ENCODE data around the gene HIRIP3.

The HIRIP3 gene

DNA sequence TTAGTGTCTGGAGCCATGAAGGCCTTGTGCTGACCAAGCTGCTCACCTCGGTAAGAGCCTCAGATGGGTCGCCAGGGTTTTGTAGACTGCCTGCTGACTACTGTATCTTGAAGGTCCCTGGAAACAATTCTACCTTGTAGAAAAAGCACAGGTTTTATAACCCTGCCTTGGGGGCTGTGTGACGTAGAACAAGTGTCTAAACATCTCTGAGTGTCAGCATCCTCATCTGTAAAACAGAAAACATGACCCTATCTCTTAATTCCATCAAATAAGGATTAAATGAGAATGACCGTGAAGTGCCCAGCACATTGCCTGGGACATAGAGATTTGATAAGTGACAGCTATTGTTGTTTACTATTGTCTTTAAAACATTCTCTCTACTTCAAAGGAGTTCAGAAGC lies 27.2 kb downstream of the HIRIP3 start:
- TF ChIP-seq EZH2phosphoT487 (IDR thresholded peaks at IDR 0.05; ENCODE audit: borderline replicate concordance, low read length), result no peak
- TF ChIP-seq, protein P1, sequence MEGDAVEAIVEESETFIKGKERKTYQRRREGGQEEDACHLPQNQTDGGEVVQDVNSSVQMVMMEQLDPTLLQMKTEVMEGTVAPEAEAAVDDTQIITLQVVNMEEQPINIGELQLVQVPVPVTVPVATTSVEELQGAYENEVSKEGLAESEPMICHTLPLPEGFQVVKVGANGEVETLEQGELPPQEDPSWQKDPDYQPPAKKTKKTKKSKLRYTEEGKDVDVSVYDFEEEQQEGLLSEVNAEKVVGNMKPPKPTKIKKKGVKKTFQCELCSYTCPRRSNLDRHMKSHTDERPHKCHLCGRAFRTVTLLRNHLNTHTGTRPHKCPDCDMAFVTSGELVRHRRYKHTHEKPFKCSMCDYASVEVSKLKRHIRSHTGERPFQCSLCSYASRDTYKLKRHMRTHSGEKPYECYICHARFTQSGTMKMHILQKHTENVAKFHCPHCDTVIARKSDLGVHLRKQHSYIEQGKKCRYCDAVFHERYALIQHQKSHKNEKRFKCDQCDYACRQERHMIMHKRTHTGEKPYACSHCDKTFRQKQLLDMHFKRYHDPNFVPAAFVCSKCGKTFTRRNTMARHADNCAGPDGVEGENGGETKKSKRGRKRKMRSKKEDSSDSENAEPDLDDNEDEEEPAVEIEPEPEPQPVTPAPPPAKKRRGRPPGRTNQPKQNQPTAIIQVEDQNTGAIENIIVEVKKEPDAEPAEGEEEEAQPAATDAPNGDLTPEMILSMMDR (IDR thresholded peaks at IDR 0.05; ENCODE audit: low read depth, low read length, poor library complexity, severe bottlenecking), result no peak
- Histone ChIP-seq H3K9me2 (replicated peaks; ENCODE audit: control insufficient read depth, low read length) (no peaks in the 10 kb centered on the region), H3K4me2 (ENCODE audit: low read length) (no peak overlapping the region), H3K27ac (ENCODE audit: low read depth, low read length) (no peak overlapping the region), H4K20me1 (ENCODE audit: control insufficient read depth, insufficient read depth, low read depth, low read length) (no peaks in the 10 kb centered on the region), H3K27me3 (ENCODE audit: control insufficient read depth, low read length) (no peaks in the 10 kb centered on the region), H3K36me3 (ENCODE audit: control insufficient read depth, low read length) (peaks cover 27% of the 10 kb centered on the region), H3K79me2 (ENCODE audit: control insufficient read depth, low read length) (no peaks in the 10 kb centered on the region), H3K4me1 (ENCODE audit: control insufficient read depth, low read length) (peaks cover 7% of the 10 kb centered on the region), H3K4me3 (ENCODE audit: low read length) (no peak overlapping the region), H3K9me3 (ENCODE audit: control insufficient read depth, insufficient read depth, low read length) (peaks cover 6% of the 10 kb centered on the region; the same call in 1 of the 2 replicates), H3F3A (ENCODE audit: control insufficient read depth, insufficient read depth) (0 out of 2 replicates have a peak, but pooled peaks cover 8% of the 10 kb centered on the region)

DNA sequence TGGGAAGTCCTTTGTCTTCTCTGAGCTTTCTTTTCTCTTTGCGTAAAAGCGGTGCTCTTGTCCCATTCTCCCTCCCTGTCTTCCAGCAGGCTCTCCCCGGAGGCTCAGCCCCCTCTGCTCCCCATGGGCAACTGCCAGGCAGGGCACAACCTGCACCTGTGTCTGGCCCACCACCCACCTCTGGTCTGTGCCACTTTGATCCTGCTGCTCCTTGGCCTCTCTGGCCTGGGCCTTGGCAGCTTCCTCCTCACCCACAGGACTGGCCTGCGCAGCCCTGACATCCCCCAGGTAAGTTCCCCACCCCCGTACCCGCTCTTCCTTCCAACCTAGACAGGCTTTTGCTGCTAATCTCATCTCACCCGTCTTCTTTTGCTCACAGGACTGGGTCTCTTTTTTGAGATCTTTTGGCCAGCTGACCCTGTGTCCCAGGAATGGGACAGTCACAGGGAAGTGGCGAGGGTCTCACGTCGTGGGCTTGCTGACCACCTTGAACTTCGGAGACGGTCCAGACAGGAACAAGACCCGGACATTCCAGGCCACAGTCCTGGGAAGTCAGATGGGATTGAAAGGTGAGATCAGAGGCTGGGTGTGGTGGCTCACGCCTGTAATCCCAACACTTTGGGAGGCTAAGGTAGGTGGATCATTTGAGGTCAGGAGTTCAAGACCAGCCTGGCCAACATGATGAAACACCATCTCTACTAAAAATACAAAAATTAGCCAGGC lies 32.2 kb downstream of the HIRIP3 start:
- H3K9me2 ChIP-seq (replicated peaks; ENCODE audit: control insufficient read depth, low read length), result no peaks in the 10 kb centered on the region
- peaks cover 3% of the 10 kb centered on the region for H3K36me3 ChIP-seq (ENCODE audit: control insufficient read depth, low read length)
- peak overlapping the region; percentile 30; the same call in 1 of the 2 replicates for H3K27ac ChIP-seq (ENCODE audit: low read depth, low read length)
- H3K4me1 ChIP-seq (ENCODE audit: control insufficient read depth, low read length), result peaks cover 18% of the 10 kb centered on the region
- H4K20me1 ChIP-seq (ENCODE audit: control insufficient read depth, insufficient read depth, low read depth, low read length), result no peaks in the 10 kb centered on the region
- no peaks in the 10 kb centered on the region for H3K27me3 ChIP-seq (ENCODE audit: control insufficient read depth, low read length)
- peak overlapping the region; percentile 86 for H3K4me3 ChIP-seq (ENCODE audit: low read length)
- H3K4me2 ChIP-seq (ENCODE audit: low read length), result peak overlapping the region; percentile 90
- no peaks in the 10 kb centered on the region for H3K9me3 ChIP-seq (ENCODE audit: control insufficient read depth, insufficient read depth, low read length)
- peaks cover 6% of the 10 kb centered on the region; the same call in 1 of the 2 replicates for H3K79me2 ChIP-seq (ENCODE audit: control insufficient read depth, low read length)
- 0 out of 2 replicates have a peak, but pooled peaks cover 2% of the 10 kb centered on the region for H3F3A ChIP-seq (ENCODE audit: control insufficient read depth, insufficient read depth)
- TF ChIP-seq, protein P1 (IDR thresholded peaks at IDR 0.05; ENCODE audit: low read depth, low read length, poor library complexity, severe bottlenecking), result no peak
- no peak for TF ChIP-seq EZH2phosphoT487 (IDR thresholded peaks at IDR 0.05; ENCODE audit: borderline replicate concordance, low read length)

DNA sequence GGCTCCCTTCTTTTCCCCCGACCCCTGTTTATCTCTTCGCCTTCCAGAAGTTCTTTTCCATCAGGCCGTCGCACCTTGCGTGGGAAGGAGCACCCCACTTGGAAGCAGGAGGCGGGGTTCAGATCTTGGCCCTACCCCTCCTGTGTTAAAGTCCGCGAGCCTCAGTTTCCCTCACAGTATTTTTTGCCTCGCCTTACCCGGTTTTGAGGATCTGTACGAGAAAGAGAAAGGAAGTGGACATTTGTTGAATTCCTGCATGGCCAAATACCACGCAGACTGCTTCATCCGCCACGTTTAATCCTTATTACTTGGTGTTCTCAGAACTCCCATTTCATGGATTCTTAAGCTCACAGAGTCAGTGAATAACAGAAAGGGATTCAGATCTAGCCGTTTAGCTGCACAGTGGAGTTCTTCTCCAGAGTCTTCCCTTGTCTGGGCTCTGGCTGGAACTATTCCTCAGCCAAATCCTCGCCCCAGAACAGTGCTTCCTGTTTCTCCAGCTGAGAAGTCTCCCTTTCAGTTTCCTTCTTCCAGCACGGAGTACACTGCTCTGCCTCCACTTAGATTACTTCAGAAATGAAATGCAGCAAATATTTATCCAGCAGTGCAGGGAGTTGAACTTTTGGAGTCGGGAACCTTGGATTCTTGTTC lies 32.9 kb downstream of the HIRIP3 start:
- Histone ChIP-seq H3K27me3 (ENCODE audit: control insufficient read depth, low read length) (no peaks in the 10 kb centered on the region), H3K4me1 (ENCODE audit: control insufficient read depth, low read length) (peaks cover 18% of the 10 kb centered on the region), H3K9me2 (replicated peaks; ENCODE audit: control insufficient read depth, low read length) (no peaks in the 10 kb centered on the region), H3K9me3 (ENCODE audit: control insufficient read depth, insufficient read depth, low read length) (no peaks in the 10 kb centered on the region), H3K27ac (ENCODE audit: low read depth, low read length) (peak overlapping the region; percentile 30), H4K20me1 (ENCODE audit: control insufficient read depth, insufficient read depth, low read depth, low read length) (no peaks in the 10 kb centered on the region), H3K4me2 (ENCODE audit: low read length) (peak overlapping the region; percentile 90), H3F3A (ENCODE audit: control insufficient read depth, insufficient read depth) (0 out of 2 replicates have a peak, but pooled peaks cover 2% of the 10 kb centered on the region), H3K79me2 (ENCODE audit: control insufficient read depth, low read length) (peaks cover 6% of the 10 kb centered on the region; the same call in 1 of the 2 replicates), H3K36me3 (ENCODE audit: control insufficient read depth, low read length) (no peaks in the 10 kb centered on the region), H3K4me3 (ENCODE audit: low read length) (peak overlapping the region; percentile 86)
- TF ChIP-seq, protein P1 (IDR thresholded peaks at IDR 0.05; ENCODE audit: low read depth, low read length, poor library complexity, severe bottlenecking), result no peak
- no peak for TF ChIP-seq EZH2phosphoT487 (IDR thresholded peaks at IDR 0.05; ENCODE audit: borderline replicate concordance, low read length)

All from DOHH2 (cell line).